ENCODE measurements around the gene DKKL1. TPM values are rescaled to one million over a fixed set of nuclear protein-coding genes. Genes with fewer than 3 reads are reported as not detected.

Gene DKKL1
- total RNA-seq, 2 donors from 2014 or later: not detected

DNA sequence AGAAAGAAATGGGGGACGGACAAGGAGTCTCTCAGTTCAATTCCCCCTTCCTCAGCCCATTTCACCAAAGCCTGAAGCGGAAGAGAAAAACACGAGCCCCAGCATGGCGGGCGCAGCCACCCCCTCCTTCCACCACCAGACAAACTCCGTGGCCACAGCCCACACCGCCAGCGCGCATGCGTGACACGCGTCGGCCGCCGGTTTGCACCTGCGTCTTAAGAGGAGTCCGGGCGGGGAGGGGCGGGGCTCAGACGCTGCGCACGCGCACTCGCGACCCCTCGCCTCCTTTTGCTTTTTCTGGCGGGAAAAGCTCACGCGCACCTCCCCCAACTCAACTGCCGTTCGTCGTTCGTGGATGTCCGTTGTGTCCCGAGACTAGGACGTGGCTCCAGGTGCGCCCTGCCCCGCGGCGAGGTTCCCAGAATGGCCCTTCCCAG, 24.3 kb downstream of the DKKL1 start, which contains the start of gene KASH5:
Gene KASH5 (plus strand): TSS at position 314 of the 437 bp plus-strand sequence. CDS start 2,635 bp downstream, outside the sequence.
- intact Hi-C loops (cut with DNase I): no loop called here
- WGBS, 2 donors: 32 to 40% methylated on average over 30 to 39 of the region's 40 CpGs
- TF ChIP-seq CTCF (IDR thresholded peaks at IDR 0.05) (no peak), POLR2A (IDR thresholded peaks at IDR 0.05) (peak in 2 of 3 donors; percentile 43 to 49)
- no peak within 1 kb of the TSS for H3K4me3 ChIP-seq
- no peaks in the 10 kb centered on the region for H3K9me3 ChIP-seq
- no peaks in the 10 kb centered on the region for H3K36me3 ChIP-seq (replicated peaks in 1 of 2; ENCODE audit: insufficient read depth in 1 of 2, low read depth in 2 of 2)
- DNase-seq (peak; percentile 88 to 92 (median 90)), ATAC-seq (peak; percentile 61)
- peaks cover 27% of the 10 kb centered on the region for H3K4me1 ChIP-seq
- peak within 1 kb of the TSS in 3 of 4 donors; percentile 47 to 90 (median 55) for H3K27ac ChIP-seq
- no peaks in the 10 kb centered on the region for H3K27me3 ChIP-seq

DNA sequence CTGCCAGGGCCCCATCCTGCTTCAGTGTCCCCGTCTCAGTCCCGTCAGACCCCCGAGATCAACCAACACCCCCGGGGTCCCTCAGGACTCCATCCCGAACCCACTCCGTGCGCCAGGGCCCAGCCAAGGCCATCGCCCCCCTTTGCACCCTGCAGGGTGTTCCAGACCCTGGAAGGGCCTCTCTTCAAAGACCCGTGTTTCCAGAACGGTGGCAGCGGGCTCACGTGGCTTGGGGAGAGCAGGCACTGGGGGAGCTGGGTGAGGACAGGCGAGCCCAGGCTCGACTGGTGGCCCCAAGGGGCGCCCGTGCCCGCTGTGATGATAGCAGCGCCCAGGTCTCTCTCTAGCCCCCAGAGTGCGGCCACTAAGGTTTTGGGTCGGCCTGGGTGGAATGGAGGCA, 25.7 kb downstream of the DKKL1 start:
- ATAC-seq (no peak), DNase-seq (no peak)
- no peak for TF ChIP-seq POLR2A (IDR thresholded peaks at IDR 0.05)
- no peak for TF ChIP-seq CTCF (IDR thresholded peaks at IDR 0.05)
- 86 to 95% methylated on average over 11 of the region's 20 CpGs for WGBS, 2 donors
- intact Hi-C loops (cut with DNase I): no loop called here
- Histone ChIP-seq H3K27me3 (no peaks in the 10 kb centered on the region), H3K4me3 (no peak overlapping the region), H3K4me1 (peaks cover 27% of the 10 kb centered on the region), H3K9me3 (no peaks in the 10 kb centered on the region), H3K36me3 (replicated peaks in 1 of 2; ENCODE audit: insufficient read depth in 1 of 2, low read depth in 2 of 2) (no peaks in the 10 kb centered on the region), H3K27ac (peak overlapping the region in 3 of 4 donors; percentile 88 to 93 (median 90))

- 53 to 65% methylated on average over 14 to 23 of the region's 26 CpGs for WGBS, 2 donors
- ATAC-seq: peak; percentile 82
- Histone ChIP-seq H3K36me3 (replicated peaks in 1 of 2; ENCODE audit: insufficient read depth in 1 of 2, low read depth in 2 of 2) (no peaks in the 10 kb centered on the region), H3K9me3 (no peaks in the 10 kb centered on the region), H3K27ac (peak overlapping the region; percentile 80 to 93 (median 89)), H3K4me1 (peaks cover 27% of the 10 kb centered on the region), H3K27me3 (no peaks in the 10 kb centered on the region), H3K4me3 (no peak overlapping the region)
- intact Hi-C loops (cut with DNase I): loop anchor here (5.0 kb wide), 1 partner anchor 52 kb away; the partner anchor contains the start of gene SLC17A7
- peak; percentile 84 to 94 (median 89) for DNase-seq
- no peak for TF ChIP-seq POLR2A (IDR thresholded peaks at IDR 0.05)
Measured at GRCh38 chr19:49390131-49390928, 26.7 kb downstream of the DKKL1 start.

DNA sequence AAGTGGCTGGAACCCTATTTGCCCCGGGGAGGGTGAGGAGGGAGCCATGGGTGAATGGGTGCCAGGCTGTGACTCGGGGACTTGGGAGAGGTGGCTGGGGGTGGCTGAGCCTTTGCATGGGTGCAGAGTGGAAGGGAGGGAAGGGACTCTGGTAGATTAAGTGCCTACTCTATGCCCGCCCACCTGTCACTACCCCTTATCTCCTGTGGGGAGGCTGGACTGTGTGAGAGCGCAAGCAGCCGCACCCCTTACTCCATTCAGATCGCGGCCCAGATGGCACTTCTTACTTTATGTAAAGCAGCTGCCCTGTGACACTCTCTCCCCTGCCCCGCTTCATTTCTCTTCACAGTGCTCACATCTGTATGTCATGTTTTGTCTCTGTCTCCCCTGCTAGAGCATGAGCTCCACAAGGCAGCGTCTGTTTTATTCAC, 27.3 kb downstream of the DKKL1 start:
- ATAC-seq: peak; percentile 83
- TF ChIP-seq POLR2A (IDR thresholded peaks at IDR 0.05): peak in 2 of 3 donors; percentile 61 to 74
- peak in 2 of 7 experiments; percentile 17 to 21 for TF ChIP-seq CTCF (IDR thresholded peaks at IDR 0.05)
- Histone ChIP-seq H3K27ac (peak overlapping the region; percentile 80 to 93 (median 89)), H3K36me3 (replicated peaks in 1 of 2; ENCODE audit: insufficient read depth in 1 of 2, low read depth in 2 of 2) (no peaks in the 10 kb centered on the region), H3K27me3 (no peaks in the 10 kb centered on the region), H3K9me3 (no peaks in the 10 kb centered on the region), H3K4me1 (peaks cover 27% of the 10 kb centered on the region), H3K4me3 (no peak overlapping the region)
- peak; percentile 66 to 88 (median 83) for DNase-seq
- 18 to 21% methylated on average over 7 to 9 of the region's 9 CpGs for WGBS, 2 donors
- intact Hi-C loops (cut with DNase I): loop anchor here (5.0 kb wide), 1 partner anchor 51 kb away; the partner anchor contains the start of gene SLC17A7
